K562 (cell line): ENCODE measurements around the gene HIPK2. TPM values are rescaled to one million over a fixed set of nuclear protein-coding genes. Genes with fewer than 3 reads are reported as not detected.
A peak's percentile ranks its signal among the peaks of the same experiment; 100 is the strongest.

Experiments
- ATAC-seq: fragments of 200-7000 bp; cut with Tn5 transposase; 3 replicates; pipeline ENCODE4 v1.9.1; 2020; ENCODE audit warnings: moderate library complexity
- BruUV-seq: library from RNA; stranded (reverse); fragments of 400-500 nt; replicated peaks from 2 replicates; lab custom pipeline; 2021; lab: Mats Ljungman, UMichigan
- CTCF ChIA-PET: fragments of 300-600 bp; formaldehyde crosslinking; extraction: SDS; loops from one replicate; lab custom pipeline; 2021; ENCODE audit warnings: low intra/inter-chr PET ratio; lab: Yijun Ruan, JAX
- POLR2A ChIA-PET: fragments of 300-600, 350-650 bp; sonication (Branson Sonifier 250); formaldehyde crosslinking; extraction: SDS; loops from one replicate; lab custom pipeline; 2021; ENCODE audit warnings: antibody characterized with exemption, inconsistent platforms; lab: Yijun Ruan, JAX
- DNase-seq, 4 experiments: peaks; one replicate each; pipeline versions ENCODE4 v3.0.0 to v3.0.0-alpha.2; 2011 to 2018; ENCODE audit warnings: low spot score in 3 of 4, mixed read lengths in 3 of 4; ENCODE audit errors: extremely low read depth in 1 of 4
- FAIRE-seq: peaks from 2 replicates; lab custom pipeline; 2011; peaks lifted over from hg19 to GRCh38; lab: Jason Lieb, UNC
- H2AFZ ChIP-seq: 2 replicates; pipeline ENCODE4 v1.6.0; 2011; ENCODE audit warnings: low read depth, low read length, control low read depth, inconsistent platforms
- H3K27ac ChIP-seq: fragments of 200-600 bp; 3 replicates; pipeline ENCODE4 v1.8.0; 2011; ENCODE audit warnings: low read depth, mild to moderate bottlenecking, control low read depth, inconsistent platforms, low read length, moderate library complexity, mixed read lengths; ENCODE audit errors: extremely low read depth
- H3K27me3 ChIP-seq, 2 experiments: fragments of 300-600 bp in 1 of 2; 2 replicates in 1 of 2; 3 replicates in 1 of 2; pipeline versions ENCODE4 v1.6.0 to v1.8.0; 2011; ENCODE audit warnings: inconsistent platforms in 2 of 2, low read length in 2 of 2, mild to moderate bottlenecking in 1 of 2, mixed read lengths in 1 of 2, moderate library complexity in 1 of 2; ENCODE audit not compliant: control insufficient read depth in 2 of 2, insufficient read depth in 2 of 2
- H3K36me3 ChIP-seq: fragments of 300-600 bp; 3 replicates; pipeline ENCODE4 v1.8.0; 2011; ENCODE audit warnings: mild to moderate bottlenecking, low read length, inconsistent platforms; ENCODE audit not compliant: control insufficient read depth, insufficient read depth
- H3K4me1 ChIP-seq, 2 experiments: fragments of 200-600 bp in 1 of 2; replicated peaks in 1 of 2; 2 replicates in 1 of 2; 3 replicates in 1 of 2; pipeline versions ENCODE4 v1.5.1 to v1.8.0; 2011; ENCODE audit warnings: inconsistent platforms in 2 of 2, low read length in 2 of 2, mild to moderate bottlenecking in 1 of 2, mixed read lengths in 1 of 2, moderate library complexity in 1 of 2; ENCODE audit not compliant: control insufficient read depth in 2 of 2, insufficient read depth in 2 of 2
- H3K4me2 ChIP-seq: 2 replicates; pipeline ENCODE4 v1.6.1; 2011; ENCODE audit warnings: low read length, control low read depth, inconsistent platforms, mixed read lengths; ENCODE audit not compliant: insufficient read depth
- H3K4me3 ChIP-seq: fragments of 200-600 bp; sonication (generic), shearing (Covaris generic); 2 replicates; pipeline ENCODE4 v1.5.1; 2016; ENCODE audit warnings: control low read depth, inconsistent platforms
- H3K79me2 ChIP-seq: fragments of 200-600 bp; 3 replicates; pipeline ENCODE4 v1.8.0; 2011; ENCODE audit warnings: low read length, inconsistent platforms; ENCODE audit not compliant: control insufficient read depth, insufficient read depth
- H3K9ac ChIP-seq, 2 experiments: 2 replicates each; pipeline versions ENCODE4 v1.6.0 to v1.6.1; 2011; ENCODE audit warnings: low read depth in 2 of 2, low read length in 2 of 2, control low read depth in 1 of 2, inconsistent platforms in 1 of 2, mild to moderate bottlenecking in 1 of 2, mixed read lengths in 1 of 2; ENCODE audit not compliant: insufficient read depth in 1 of 2
- H3K9me1 ChIP-seq: one replicate; pipeline ENCODE4 v1.6.0; 2011; ENCODE audit warnings: inconsistent platforms, mild to moderate bottlenecking, low read length, moderate library complexity; ENCODE audit not compliant: control insufficient read depth, insufficient read depth
- H3K9me3 ChIP-seq: replicated peaks from 2 replicates; pipeline ENCODE4 v1.5.1; 2011; ENCODE audit warnings: low read depth, low read length, inconsistent platforms; ENCODE audit not compliant: control insufficient read depth, insufficient read depth
- H4K20me1 ChIP-seq: replicated peaks from 2 replicates; pipeline ENCODE4 v1.6.1; 2011; ENCODE audit warnings: low read length, inconsistent platforms, mixed read lengths; ENCODE audit not compliant: control insufficient read depth, insufficient read depth
- GTF2E2 ChIP-seq: fragments of 200-800 bp; sonication (Bioruptor generic); IDR thresholded peaks from 2 replicates; pipeline ENCODE4 v1.6.1; 2016; ENCODE audit warnings: missing genetic modification characterization, missing compliant biosample characterization
- HNRNPLL ChIP-seq: fragments of 200-400 bp; formaldehyde crosslinking; IDR thresholded peaks from 2 replicates; pipeline ENCODE4 v1.6.1; 2017; ENCODE audit warnings: low read length, low read depth, mild to moderate bottlenecking; ENCODE audit not compliant: poor library complexity, severe bottlenecking
- KAT2B ChIP-seq: IDR thresholded peaks from one replicate; pipeline ENCODE4 v1.6.1; 2012; ENCODE audit warnings: low read depth, mild to moderate bottlenecking, control low read depth, inconsistent platforms, low read length, moderate library complexity
- MAX ChIP-seq: sonication (generic); formaldehyde crosslinking; IDR thresholded peaks from 2 replicates; pipeline ENCODE4 v1.9.0; 2022; ENCODE audit warnings: mild to moderate bottlenecking, missing genetic modification reagents
- NELFE ChIP-seq: IDR thresholded peaks from 2 replicates; pipeline ENCODE4 v1.6.1; 2011; ENCODE audit warnings: mild to moderate bottlenecking; ENCODE audit not compliant: insufficient read depth, insufficient read length
- PHF21A ChIP-seq: fragments of 450-650 bp; IDR thresholded peaks from 2 replicates; pipeline ENCODE4 v1.6.1; 2017; ENCODE audit warnings: low read depth, borderline replicate concordance
- SMARCE1 ChIP-seq: fragments of 450-650 bp; IDR thresholded peaks from 2 replicates; pipeline ENCODE4 v1.7.1; 2016; ENCODE audit warnings: mild to moderate bottlenecking
- ZFP30 ChIP-seq: fragments of 250-450 bp; sonication (Bioruptor Pico); IDR thresholded peaks from 2 replicates; pipeline ENCODE4 v1.8.0; 2022; ENCODE audit warnings: moderate library complexity, mild to moderate bottlenecking, inconsistent platforms, borderline replicate concordance
- ZNF224 ChIP-seq: sonication (generic); formaldehyde crosslinking; IDR thresholded peaks from 2 replicates; pipeline ENCODE4 v1.8.0; 2022; ENCODE audit warnings: mild to moderate bottlenecking, missing genetic modification reagents
- ZNF507 ChIP-seq: conservative IDR thresholded peaks from 2 replicates; pipeline ENCODE4 v1.6.1; 2017; ENCODE audit warnings: missing genetic modification characterization, missing compliant biosample characterization
- ZNF668 ChIP-seq: fragments of 250-450 bp; sonication (Bioruptor Pico); IDR thresholded peaks from 2 replicates; pipeline ENCODE4 v1.8.0; 2022; ENCODE audit warnings: mild to moderate bottlenecking, inconsistent platforms
- ZNF717 ChIP-seq: fragments of 250-450 bp; sonication (Bioruptor Pico); IDR thresholded peaks from 2 replicates; pipeline ENCODE4 v1.5.0; 2021
- WGBS: fragments of 100-300 bp; shearing (Covaris generic); methylation state at CpG from one replicate; pipeline ENCODE4 v1.1.6; 2016; ENCODE audit warnings: low coverage, mixed read lengths; ENCODE audit not compliant: insufficient coverage; ENCODE audit errors: missing lambda C conversion rate; 5-methylcytosine and 5-hydroxymethylcytosine counted together
- in situ Hi-C: fragments of 300-500 bp; cut with MboI; formaldehyde crosslinking; loops from 4 replicates; pipeline ENCODE4 v1.15.0; 2018; ENCODE audit warnings: inconsistent platforms, mixed read lengths
- intact Hi-C: fragments of 100-400 bp; cut with micrococcal nuclease; formaldehyde crosslinking; loops from 2 replicates; pipeline ENCODE4 v1.14.2; 2022
- polyA plus RNA-seq, 8 experiments: library from polyadenylated mRNA; depleted of rRNA in 4 of 8; stranded (reverse) in 5 of 8; unstranded in 3 of 8; fragments of >200 nt; fragmentation: Nextera tagmentation in 2 of 8; fragmentation: Illumina TruSeq in 1 of 8; extraction: Ambion mirVana in 2 of 8; extraction: Trizol in 1 of 8; gene quantifications; 2 replicates each; pipeline versions ENCODE4 v1.2.1 to v1.2.3, GENCODE V29; 2011 to 2014; ENCODE audit warnings: inconsistent platforms in 1 of 8, missing spikeins in 1 of 8
- total RNA-seq, 7 experiments: library from RNA; depleted of rRNA in 6 of 7; stranded (reverse); fragments of >200 nt in 6 of 7; fragmentation: Illumina TruSeq in 2 of 7; extraction: Trizol in 2 of 7; gene quantifications; 2 replicates each; pipeline versions ENCODE4 v1.2.1 to v1.2.3, GENCODE V29; 2011 to 2021; ENCODE audit warnings: low replicate concordance in 1 of 7
- TF ChIP-seq, protein P1 (sequence below): fragments of 450-650 bp; conservative IDR thresholded peaks from 2 replicates; pipeline ENCODE4 v1.6.1; 2016; ENCODE audit warnings: missing genetic modification characterization, low read depth, mild to moderate bottlenecking, control low read depth, missing compliant biosample characterization
- TF ChIP-seq, protein P2 (sequence below), 2 experiments: fragments of 450-650 bp in 1 of 2; IDR thresholded peaks; 2 replicates each; pipeline ENCODE4 v1.6.1; 2011 to 2017; ENCODE audit warnings: low read depth in 2 of 2, antibody characterized with exemption in 1 of 2, borderline replicate concordance in 1 of 2, low read length in 1 of 2, mild to moderate bottlenecking in 1 of 2, mixed read lengths in 1 of 2; ENCODE audit not compliant: control insufficient read depth in 1 of 2

HIPK2 gene
- total and polyA plus RNA-seq, 9 of the 15 experiments (the other 6 are each of a cell fraction or from before 2014, with no cell fraction given), result 0.69 to 19.8 (median 5.1) TPM

DNA sequence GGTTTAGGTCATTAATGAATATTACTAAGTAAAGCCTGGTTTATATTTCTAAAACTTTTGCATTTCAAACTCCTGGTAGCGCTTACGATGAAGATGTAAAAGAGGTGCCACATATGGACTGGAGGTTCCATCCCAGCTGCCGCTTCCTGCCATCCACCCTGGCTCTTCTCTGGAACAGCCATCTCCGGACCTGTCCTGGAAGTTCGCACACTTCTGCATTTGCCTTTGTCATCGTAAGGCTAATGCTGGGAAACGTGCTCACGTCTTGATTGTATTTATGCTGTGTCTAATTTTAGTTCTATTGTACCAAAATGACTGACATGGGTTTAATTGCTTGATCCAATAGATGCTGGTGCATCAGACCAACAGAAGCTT lies 103.1 kb downstream of the HIPK2 start (continued):
- TF ChIP-seq, protein P1, sequence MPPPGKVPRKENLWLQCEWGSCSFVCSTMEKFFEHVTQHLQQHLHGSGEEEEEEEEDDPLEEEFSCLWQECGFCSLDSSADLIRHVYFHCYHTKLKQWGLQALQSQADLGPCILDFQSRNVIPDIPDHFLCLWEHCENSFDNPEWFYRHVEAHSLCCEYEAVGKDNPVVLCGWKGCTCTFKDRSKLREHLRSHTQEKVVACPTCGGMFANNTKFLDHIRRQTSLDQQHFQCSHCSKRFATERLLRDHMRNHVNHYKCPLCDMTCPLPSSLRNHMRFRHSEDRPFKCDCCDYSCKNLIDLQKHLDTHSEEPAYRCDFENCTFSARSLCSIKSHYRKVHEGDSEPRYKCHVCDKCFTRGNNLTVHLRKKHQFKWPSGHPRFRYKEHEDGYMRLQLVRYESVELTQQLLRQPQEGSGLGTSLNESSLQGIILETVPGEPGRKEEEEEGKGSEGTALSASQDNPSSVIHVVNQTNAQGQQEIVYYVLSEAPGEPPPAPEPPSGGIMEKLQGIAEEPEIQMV (tag), result no peak
- no peak for TF ChIP-seq ZFP30 (CRISPR knock-in tag)
- TF ChIP-seq, all 486 proteins: peak for 0

DNA sequence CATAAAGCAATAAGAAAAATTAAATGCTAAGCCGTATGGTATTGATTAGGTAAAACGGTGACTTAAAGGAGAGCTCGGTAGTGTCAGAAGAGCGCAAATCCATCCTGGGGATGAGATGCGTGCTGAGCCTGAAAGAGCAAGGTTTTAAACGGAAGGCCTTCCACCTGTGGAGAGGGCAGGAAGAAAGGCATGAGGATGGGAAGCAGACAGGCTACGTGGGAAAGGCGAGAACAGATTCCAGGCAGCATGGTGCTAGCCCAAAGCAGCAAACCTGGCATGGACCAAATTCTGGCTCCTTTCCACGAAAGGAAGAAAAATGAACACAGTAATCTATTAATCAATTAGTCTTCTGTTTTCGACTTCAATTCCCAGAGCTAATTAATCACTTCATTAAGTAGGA lies 103.5 kb downstream of the HIPK2 start:
- WGBS, result 60% methylated on average over 10 of the region's 10 CpGs
- intact Hi-C loops (no loop called here), in situ Hi-C loops (no loop called here)
- Histone ChIP-seq H3K9me3 (no peaks in the 10 kb centered on the region), H3K4me3 (no peak overlapping the region), H3K4me2 (no peak overlapping the region), H3K36me3 (no peaks in the 10 kb centered on the region), H2AFZ (no peak overlapping the region), H3K79me2 (no peaks in the 10 kb centered on the region), H3K4me1 (peaks cover 0 to under 1% of the 10 kb centered on the region in 2 experiments; a peak in 1 of 5 replicates), H3K27me3 (no peaks in the 10 kb centered on the region), H3K27ac (no peak overlapping the region), H4K20me1 (no peaks in the 10 kb centered on the region), H3K9me1 (no peaks in the 10 kb centered on the region), H3K9ac (no peak overlapping the region)
- CTCF ChIA-PET, result no interaction called here
- DNase-seq, result no peak
- no peak for ATAC-seq
- FAIRE-seq, result no peak
- POLR2A ChIA-PET, result interaction anchor here (0.7 to 1.3 kb wide), 2 partner anchors 15 to 29 kb away, joined by 3 read pairs; no protein-coding TSS in a partner anchor
- no TSS peak for BruUV-seq
- no peak for TF ChIP-seq HNRNPLL
- TF ChIP-seq ZNF668 (CRISPR knock-in tag), result no peak
- TF ChIP-seq PHF21A, result no peak
- peak; percentile 34; the same call in 1 of the 2 replicates for TF ChIP-seq MAX (CRISPR knock-in tag)
- no peak for TF ChIP-seq ZNF507 (tag)
- TF ChIP-seq ZNF717 (CRISPR knock-in tag), result no peak
- TF ChIP-seq KAT2B, result no peak
- TF ChIP-seq ZNF224, result 0 out of 2 replicates have a peak, but pooled peaks have one; percentile 47
- TF ChIP-seq NELFE, result no peak
- TF ChIP-seq, protein P2, sequence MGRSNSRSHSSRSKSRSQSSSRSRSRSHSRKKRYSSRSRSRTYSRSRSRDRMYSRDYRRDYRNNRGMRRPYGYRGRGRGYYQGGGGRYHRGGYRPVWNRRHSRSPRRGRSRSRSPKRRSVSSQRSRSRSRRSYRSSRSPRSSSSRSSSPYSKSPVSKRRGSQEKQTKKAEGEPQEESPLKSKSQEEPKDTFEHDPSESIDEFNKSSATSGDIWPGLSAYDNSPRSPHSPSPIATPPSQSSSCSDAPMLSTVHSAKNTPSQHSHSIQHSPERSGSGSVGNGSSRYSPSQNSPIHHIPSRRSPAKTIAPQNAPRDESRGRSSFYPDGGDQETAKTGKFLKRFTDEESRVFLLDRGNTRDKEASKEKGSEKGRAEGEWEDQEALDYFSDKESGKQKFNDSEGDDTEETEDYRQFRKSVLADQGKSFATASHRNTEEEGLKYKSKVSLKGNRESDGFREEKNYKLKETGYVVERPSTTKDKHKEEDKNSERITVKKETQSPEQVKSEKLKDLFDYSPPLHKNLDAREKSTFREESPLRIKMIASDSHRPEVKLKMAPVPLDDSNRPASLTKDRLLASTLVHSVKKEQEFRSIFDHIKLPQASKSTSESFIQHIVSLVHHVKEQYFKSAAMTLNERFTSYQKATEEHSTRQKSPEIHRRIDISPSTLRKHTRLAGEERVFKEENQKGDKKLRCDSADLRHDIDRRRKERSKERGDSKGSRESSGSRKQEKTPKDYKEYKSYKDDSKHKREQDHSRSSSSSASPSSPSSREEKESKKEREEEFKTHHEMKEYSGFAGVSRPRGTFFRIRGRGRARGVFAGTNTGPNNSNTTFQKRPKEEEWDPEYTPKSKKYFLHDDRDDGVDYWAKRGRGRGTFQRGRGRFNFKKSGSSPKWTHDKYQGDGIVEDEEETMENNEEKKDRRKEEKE (IDR thresholded peaks at IDR 0.05; ENCODE audit: borderline replicate concordance in 1 of 2, control insufficient read depth in 1 of 2, low read depth in 2 of 2, low read length in 1 of 2), result no peak
- no peak for TF ChIP-seq GTF2E2
- no peak for TF ChIP-seq SMARCE1
